T1000 (cell line): ENCODE measurements around the gene PRDM15.

ENCODE experiments used
- DNase-seq: peaks from one replicate; lab custom pipeline; 2025; ENCODE audit warnings: mixed read lengths; lab: John Stamatoyannopoulos, UW

Gene PRDM15

GRCh38 chr21:41824466-41825207 lies 54.5 kb downstream of the PRDM15 start:
- no peak for DNase-seq

GRCh38 chr21:41823906-41824305 lies 55.2 kb downstream of the PRDM15 start:
- DNase-seq, result no peak

- no peak for DNase-seq
Observed at GRCh38 chr21:41823166-41823565, 56.0 kb downstream of the PRDM15 start.

GRCh38 chr21:41821756-41822431 lies 57.2 kb downstream of the PRDM15 start:
- DNase-seq, result no peak

- no peak for DNase-seq
Observed at GRCh38 chr21:41821081-41821755, 57.9 kb downstream of the PRDM15 start.

GRCh38 chr21:41820384-41821080 lies 58.6 kb downstream of the PRDM15 start:
- no peak for DNase-seq

- no peak for DNase-seq
Observed at GRCh38 chr21:41819856-41820281, 59.3 kb downstream of the PRDM15 start.

- DNase-seq, result no peak
Observed at GRCh38 chr21:41819236-41819855, 59.8 kb downstream of the PRDM15 start.

- no peak for DNase-seq
Observed at GRCh38 chr21:41817877-41818855, 61.0 kb downstream of the PRDM15 start.

- DNase-seq, result no peak
Observed at GRCh38 chr21:41817228-41817627, 61.9 kb downstream of the PRDM15 start.

- DNase-seq, result no peak
Observed at GRCh38 chr21:41816583-41817165, 62.5 kb downstream of the PRDM15 start.

- DNase-seq, result no peak
Observed at GRCh38 chr21:41815652-41816582, 63.2 kb downstream of the PRDM15 start.

GRCh38 chr21:41813226-41813625 lies 65.9 kb downstream of the PRDM15 start:
- DNase-seq, result no peak

GRCh38 chr21:41812679-41813078 lies 66.5 kb downstream of the PRDM15 start:
- DNase-seq, result no peak

- no peak for DNase-seq
Observed at GRCh38 chr21:41810597-41810932, 68.6 kb downstream of the PRDM15 start.

GRCh38 chr21:41809891-41810596 lies 69.1 kb downstream of the PRDM15 start:
- no peak for DNase-seq

- no peak for DNase-seq
Observed at GRCh38 chr21:41808846-41809245, 70.3 kb downstream of the PRDM15 start.

- no peak for DNase-seq
Observed at GRCh38 chr21:41808094-41808493, 71.0 kb downstream of the PRDM15 start.

- no peak for DNase-seq
Observed at GRCh38 chr21:41806773-41807172, 72.4 kb downstream of the PRDM15 start.
